C4-2B (cell line): Measurements from ENCODE around the gene RASA4B.
"Not testable (repeated sequence)": the region's sequence is repeated elsewhere in the genome, so short reads cannot be mapped to it uniquely, and the experiment has no call there.

Experiments
- ZFX ChIP-seq: fragments of 450-650 bp; IDR thresholded peaks from 2 replicates; pipeline ENCODE4 v1.6.1; 2017
- TF ChIP-seq, protein P1 (sequence below): fragments of 450-650 bp; conservative IDR thresholded peaks from 2 replicates; pipeline ENCODE4 v1.5.1; 2017; ENCODE audit warnings: mild to moderate bottlenecking

GRCh38 chr7:102544372-102544771, 26.8 kb upstream of the RASA4B start:
- TF ChIP-seq, protein P1, sequence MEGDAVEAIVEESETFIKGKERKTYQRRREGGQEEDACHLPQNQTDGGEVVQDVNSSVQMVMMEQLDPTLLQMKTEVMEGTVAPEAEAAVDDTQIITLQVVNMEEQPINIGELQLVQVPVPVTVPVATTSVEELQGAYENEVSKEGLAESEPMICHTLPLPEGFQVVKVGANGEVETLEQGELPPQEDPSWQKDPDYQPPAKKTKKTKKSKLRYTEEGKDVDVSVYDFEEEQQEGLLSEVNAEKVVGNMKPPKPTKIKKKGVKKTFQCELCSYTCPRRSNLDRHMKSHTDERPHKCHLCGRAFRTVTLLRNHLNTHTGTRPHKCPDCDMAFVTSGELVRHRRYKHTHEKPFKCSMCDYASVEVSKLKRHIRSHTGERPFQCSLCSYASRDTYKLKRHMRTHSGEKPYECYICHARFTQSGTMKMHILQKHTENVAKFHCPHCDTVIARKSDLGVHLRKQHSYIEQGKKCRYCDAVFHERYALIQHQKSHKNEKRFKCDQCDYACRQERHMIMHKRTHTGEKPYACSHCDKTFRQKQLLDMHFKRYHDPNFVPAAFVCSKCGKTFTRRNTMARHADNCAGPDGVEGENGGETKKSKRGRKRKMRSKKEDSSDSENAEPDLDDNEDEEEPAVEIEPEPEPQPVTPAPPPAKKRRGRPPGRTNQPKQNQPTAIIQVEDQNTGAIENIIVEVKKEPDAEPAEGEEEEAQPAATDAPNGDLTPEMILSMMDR = not testable (repeated sequence)
- not testable (repeated sequence) for TF ChIP-seq ZFX
